Stimulated activated CD4-positive, alpha-beta T cell treated with anti-CD3 and anti-CD28 coated beads, Interleukin-1b, Interleukin-23, amount 100 ng/mL, for 24 hours (primary cell): Measurements from ENCODE around the gene INSIG2.

Source experiments
- DNase-seq, 4 experiments: peaks; one replicate each; pipeline ENCODE4 v3.0.0-alpha.2; 2020; ENCODE audit warnings: low read depth in 4 of 4, low spot score in 1 of 4

INSIG2 gene

GRCh38 chr2:118098307-118099030 lies 10.2 kb downstream of the INSIG2 start:
- no peak for DNase-seq

GRCh38 chr2:118102433-118103082 lies 14.3 kb downstream of the INSIG2 start:
- no peak for DNase-seq

- no peak for DNase-seq
Measured at GRCh38 chr2:118103951-118104940, 16.0 kb downstream of the INSIG2 start.

DNA sequence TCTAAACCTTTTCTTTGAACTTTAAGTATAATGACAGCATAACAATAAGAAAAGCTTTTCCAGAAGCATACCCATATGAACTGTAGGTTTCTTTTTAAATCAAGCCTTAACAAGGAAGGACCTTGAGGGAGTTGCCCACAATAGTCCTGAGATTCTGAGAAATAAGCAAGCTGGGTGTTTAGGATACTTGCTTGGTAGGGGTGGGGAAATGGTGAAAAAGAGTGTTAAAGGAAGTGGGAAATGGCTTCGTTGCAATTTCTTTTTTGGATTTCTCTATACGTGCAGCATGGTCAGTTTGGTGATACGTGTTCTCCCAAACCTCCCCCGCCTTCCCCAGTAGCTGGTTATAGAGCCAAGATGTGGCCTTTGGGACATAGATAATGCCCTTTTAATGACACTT lies 17.2 kb downstream of the INSIG2 start:
- DNase-seq = no peak

GRCh38 chr2:118106926-118107325 lies 18.7 kb downstream of the INSIG2 start:
- DNase-seq = no peak

DNA sequence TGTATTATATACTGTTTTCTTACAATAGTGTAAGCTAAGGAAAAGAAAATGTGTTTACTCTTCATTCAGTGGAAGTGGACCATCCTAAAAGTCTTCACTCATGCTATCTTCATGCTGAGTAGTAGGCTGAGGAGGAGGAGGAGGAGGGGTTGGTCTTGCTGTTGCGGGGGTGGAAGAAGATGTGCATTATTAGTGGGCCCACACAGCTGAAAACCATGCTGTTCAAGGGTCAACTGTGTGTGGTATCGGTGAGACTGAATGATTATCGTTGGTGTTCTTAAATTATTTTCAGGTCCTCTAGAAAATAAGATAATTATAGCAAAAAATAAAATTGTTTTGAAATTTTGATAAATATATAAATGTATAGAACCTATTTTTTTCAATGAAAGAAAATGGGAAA lies 22.0 kb downstream of the INSIG2 start:
- DNase-seq = no peak

DNA sequence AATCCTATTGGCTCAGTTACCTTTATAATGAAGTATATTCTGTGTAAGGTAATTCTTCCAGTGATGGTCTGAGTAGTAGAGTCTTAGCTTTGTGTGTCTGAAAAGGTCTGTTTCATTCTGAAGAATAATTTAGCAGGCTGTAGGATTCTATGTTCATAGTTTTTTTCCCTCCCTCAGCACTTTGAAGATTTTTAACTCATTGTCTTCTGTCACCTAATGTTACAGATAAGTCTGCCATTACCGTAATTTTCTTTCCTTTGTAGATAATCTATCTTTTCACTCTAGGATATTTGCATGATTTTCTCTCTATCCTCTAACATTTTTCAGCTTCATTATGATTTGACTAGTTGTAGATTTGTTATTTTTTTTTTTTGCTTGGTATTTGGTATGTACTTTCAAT lies 22.7 kb downstream of the INSIG2 start:
- no peak for DNase-seq

GRCh38 chr2:118112771-118113334 lies 24.6 kb downstream of the INSIG2 start:
- DNase-seq = no peak

- DNase-seq = no peak
Measured at GRCh38 chr2:118114863-118115262, 26.6 kb downstream of the INSIG2 start.

GRCh38 chr2:118115761-118116160 lies 27.5 kb downstream of the INSIG2 start:
- DNase-seq = no peak

- DNase-seq = no peak
Measured at GRCh38 chr2:118118479-118118878, 30.2 kb downstream of the INSIG2 start.

- DNase-seq = no peak
Measured at GRCh38 chr2:118119158-118119727, 31.0 kb downstream of the INSIG2 start.

GRCh38 chr2:118119761-118120400 lies 31.6 kb downstream of the INSIG2 start:
- DNase-seq = no peak

GRCh38 chr2:118120401-118120780 lies 32.1 kb downstream of the INSIG2 start:
- no peak for DNase-seq

DNA sequence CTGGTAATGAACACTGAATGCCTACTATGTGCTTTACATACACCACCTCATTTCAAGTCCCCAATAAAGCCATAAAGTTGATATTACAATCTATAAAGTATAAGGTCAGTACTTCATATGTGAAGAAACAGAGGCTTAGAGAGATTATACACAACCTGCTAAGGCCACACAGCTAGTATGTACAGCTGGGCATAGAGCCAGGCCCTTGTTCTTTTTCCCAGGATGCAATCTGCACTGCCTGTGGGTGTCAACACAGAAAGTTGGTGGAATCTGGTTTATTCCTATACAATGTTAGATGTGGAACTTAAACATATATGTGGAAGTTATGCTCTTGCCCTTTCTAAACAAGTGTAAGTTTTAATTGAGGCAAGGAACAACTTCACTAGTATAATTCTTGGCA lies 32.8 kb downstream of the INSIG2 start:
- no peak for DNase-seq

DNA sequence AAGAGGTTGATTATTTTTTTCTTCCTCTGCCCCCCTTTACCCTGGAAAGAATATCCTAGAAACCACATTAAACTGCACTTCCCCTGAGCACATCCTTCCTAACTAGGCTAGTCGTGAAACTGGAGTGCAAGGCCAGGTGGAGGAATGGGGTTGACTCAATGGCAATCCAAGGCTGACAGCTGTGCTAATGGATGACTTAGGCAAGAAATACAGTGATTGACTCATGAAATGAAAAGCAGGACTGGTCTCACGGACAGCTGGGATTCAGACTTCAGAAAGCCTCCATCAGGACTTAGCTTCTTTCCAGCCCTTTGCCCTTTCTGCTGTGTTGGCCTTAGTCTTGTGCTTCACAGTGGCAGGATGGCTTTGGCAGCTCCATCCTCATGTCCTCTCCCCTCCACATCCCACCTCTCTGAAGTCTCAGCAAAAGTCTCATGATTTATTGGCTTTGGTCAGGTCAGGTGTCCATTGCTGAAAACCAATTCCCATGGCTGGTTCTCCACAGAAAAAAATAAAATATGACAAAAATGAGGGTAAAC lies 33.8 kb downstream of the INSIG2 start:
- no peak for DNase-seq

GRCh38 chr2:118122594-118123281 lies 34.5 kb downstream of the INSIG2 start:
- no peak for DNase-seq

GRCh38 chr2:118123561-118124232 lies 35.4 kb downstream of the INSIG2 start:
- DNase-seq = no peak

GRCh38 chr2:118124288-118124891 lies 36.1 kb downstream of the INSIG2 start:
- DNase-seq = no peak
